Body of pancreas (tissue), 4 donors: ENCODE data around the gene CNGA4.

Source experiments
- CTCF ChIP-seq, 7 experiments: fragments of 450-650 bp in 4 of 7; fragments of 200-600 bp in 3 of 7; sonication (generic) in 3 of 7; IDR thresholded peaks; one replicate each; pipeline ENCODE4 v1.5.1; 2016 to 2019; ENCODE audit warnings: antibody characterized with exemption in 7 of 7
- POLR2A ChIP-seq, 3 donors: fragments of 450-650 bp; IDR thresholded peaks; one replicate each; pipeline ENCODE4 v1.6.1; 2016; ENCODE audit warnings: antibody characterized with exemption in 3 of 3, mild to moderate bottlenecking in 2 of 3

GRCh38 chr11:6251120-6251733 is 12.3 kb downstream of the CNGA4 start:
- peak; percentile 62 to 100 (median 99) for TF ChIP-seq CTCF (IDR thresholded peaks at IDR 0.05)
- TF ChIP-seq POLR2A (IDR thresholded peaks at IDR 0.05): no peak
